NCI-H2196 treated with DMSO at 0.1 percent for 48 hours (cell line): ENCODE data around the gene POLE.

Source experiments
- DNase-seq: peaks from one replicate; lab custom pipeline; 2025; ENCODE audit not compliant: unreplicated experiment; lab: John Stamatoyannopoulos, UW

Gene POLE

DNA sequence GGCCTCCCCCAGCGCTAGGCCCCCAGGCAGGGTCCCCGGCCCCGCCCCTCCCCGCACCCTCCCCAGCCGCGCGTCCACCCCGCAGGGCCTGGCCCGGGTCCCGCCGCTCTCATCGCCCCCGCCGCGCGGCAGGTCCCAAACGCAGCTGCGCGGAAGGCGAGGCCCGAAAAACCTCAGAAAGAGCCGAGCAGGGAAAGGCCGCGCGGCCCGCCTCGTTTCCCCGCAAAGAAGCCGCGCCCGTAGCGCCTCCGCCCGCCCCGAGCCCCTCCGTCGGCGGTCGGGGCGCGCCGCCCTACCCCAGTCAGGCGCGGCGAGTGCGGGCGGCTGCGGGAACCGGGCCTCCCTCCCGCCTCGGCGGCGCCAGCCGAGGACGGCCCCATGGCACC, 324 bp downstream of the POLE start:
- DNase-seq = no peak

DNA sequence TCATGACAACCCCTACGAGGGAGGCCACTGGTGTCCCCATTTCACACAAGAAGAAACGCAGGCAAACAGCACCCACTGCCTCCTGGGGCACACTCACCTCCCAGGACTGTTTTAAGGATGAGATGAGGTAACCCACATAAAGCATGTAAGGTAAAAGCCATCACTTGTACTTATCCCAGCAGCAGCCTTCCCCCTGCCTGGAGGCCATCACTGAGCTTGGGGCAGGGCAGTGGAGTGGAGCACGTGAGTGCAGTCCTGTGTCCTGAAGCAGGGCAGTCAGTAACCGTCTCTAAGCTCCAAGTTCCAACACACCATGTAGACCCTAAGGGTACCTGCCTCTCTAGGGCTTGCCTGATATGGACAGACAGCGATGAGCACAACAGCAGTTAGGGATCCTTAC, 1.7 kb downstream of the POLE start:
- no peak for DNase-seq

DNA sequence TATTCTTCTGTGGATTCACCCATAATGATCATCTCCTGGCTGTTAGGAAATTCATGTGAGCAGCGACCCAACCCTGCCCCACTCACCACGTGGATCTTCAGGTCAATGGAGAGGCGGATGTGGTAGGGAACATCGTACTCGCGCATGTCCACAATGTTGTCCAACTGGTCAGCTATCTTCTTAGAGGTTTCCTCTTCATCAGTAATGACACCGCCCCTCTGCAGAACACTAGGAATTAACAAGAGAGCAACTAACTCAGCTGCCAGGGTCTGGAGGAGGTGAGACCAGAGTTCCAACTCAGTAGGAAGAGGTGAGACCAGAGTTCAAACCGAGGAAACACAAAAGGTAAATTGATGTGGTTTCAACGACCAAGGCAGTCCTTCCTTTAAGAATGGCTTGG, 9.7 kb downstream of the POLE start:
- DNase-seq = no peak

DNA sequence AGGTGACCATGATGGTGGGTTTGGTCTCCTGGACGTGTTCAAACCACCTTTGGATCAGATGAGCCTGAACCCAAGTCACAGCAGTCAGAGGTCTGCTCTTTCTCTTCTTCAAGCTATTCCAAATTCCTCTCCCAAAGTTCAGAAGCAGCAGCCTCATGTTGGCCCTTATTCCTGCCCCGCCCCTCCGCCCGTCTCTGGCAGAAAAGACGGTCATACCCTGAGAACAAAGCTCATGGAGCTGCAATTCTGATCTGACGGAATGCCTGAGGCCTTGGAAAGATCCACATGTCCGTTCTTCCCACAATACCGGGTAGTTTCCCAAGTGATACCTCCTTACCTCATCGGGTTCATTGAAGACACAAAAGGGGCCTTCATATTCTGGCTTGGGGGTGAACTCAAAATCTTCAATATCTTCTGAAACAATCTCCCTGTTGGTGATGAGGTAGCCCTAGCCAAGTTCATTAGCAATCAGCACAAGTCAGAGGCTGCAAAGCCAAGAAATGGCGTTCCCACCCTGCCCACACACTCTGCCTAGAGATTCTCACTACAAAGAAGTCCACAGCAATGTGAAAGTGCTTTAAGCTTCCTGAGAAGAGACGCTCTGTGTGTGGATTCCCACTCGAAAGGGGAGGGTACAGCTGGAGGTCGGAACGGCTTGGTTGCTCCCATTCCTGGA, 11.2 kb downstream of the POLE start:
- no peak for DNase-seq

DNA sequence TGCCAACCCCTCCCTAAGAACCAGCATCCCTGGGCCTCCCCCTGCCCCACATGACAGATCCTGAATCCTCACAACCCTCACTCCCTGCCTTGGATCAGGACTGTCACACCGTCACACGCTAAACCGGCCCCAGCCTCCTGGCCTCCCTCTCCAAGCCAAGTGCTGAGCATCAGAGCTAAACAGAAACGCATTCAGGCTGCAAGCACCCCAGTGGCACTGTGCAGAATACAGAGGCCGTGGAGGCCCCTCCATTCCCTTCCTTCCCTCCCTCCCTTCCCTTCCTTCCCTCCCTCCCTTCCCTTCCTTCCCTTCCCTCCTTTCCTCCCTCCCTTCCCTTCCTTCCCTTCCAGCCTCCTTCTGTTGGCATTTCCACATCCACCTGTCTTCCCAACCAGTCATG, 12.6 kb downstream of the POLE start:
- no peak for DNase-seq

DNA sequence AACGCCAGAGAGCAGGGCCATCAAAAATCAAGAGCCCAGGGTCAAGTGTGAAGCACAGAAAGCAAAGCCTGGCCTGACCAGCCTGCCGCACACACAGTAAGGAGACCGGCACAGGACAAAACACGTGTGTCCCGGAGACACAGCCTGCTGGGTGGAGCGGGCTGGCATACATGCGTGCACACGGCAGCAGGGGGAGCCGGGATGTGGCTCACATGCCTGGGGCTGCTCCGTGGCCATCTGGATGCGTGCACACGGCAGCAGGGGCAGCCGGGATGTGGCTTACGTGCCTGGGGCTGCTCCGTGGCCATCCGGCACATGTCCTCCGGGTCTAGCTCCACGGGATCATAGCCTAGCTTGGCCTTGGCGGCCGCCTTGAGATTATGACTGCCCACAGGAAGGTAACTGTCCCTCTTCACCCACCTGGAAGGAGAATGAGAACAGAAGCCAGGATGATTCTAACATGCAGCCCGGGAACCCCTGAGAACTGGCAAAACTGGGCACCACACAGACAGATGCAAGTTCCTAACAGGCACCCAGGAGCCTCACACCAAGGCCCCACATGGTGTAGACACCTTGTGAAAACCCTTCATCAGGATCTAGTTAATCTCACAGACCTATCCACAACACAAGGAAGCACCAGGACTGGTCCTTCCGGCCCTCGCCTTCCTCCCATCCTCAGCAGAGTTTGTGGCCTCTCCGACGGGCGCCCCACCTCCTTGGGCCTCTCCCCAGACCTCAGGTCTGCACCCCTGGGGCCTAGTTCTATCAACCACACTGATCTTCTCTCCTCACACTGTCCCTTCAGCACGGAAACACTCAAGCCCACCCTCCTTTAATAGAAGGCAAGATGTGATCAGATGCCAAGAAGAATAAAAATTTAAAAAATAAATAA, 13.6 kb downstream of the POLE start:
- no peak for DNase-seq

DNA sequence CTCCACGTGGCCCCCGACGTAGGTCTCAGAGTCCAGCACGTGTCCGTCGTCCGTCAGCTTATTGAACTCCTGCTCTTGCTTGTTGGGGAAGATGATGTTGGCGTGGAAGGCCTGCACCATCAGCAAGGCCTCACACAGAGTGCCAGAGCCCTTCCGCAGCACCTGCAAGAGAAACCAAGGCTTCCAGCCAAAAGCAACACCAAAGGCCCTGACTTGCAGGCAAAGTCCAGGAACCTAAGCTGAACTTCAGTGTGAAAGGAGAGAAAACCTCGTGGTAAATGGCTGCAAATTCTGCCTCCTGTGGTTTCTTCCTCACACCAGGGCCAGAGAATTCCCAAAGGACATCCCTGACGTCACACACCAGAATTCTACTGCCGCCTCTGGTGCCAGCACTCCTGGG, 14.5 kb downstream of the POLE start:
- no peak for DNase-seq

DNA sequence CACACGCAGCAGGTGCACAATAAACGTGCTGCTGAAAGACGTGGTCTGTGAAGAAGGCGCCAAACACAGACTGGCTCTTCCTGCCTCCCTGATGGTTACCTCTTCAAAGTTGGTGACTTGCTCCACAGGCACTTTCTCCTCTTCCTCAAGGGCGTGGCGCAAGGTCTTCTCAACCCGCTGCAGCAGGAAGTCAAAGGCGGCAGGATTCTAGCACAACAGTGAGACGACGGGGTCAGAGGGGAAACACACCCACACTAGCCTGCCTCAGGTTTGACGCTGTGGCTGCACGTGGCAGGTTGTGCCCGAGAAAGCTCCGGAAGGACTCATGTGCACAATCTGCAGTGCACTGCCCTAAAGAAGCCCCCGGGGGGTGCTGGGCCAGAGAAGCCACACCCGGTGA, 15.0 kb downstream of the POLE start:
- no peak for DNase-seq

DNA sequence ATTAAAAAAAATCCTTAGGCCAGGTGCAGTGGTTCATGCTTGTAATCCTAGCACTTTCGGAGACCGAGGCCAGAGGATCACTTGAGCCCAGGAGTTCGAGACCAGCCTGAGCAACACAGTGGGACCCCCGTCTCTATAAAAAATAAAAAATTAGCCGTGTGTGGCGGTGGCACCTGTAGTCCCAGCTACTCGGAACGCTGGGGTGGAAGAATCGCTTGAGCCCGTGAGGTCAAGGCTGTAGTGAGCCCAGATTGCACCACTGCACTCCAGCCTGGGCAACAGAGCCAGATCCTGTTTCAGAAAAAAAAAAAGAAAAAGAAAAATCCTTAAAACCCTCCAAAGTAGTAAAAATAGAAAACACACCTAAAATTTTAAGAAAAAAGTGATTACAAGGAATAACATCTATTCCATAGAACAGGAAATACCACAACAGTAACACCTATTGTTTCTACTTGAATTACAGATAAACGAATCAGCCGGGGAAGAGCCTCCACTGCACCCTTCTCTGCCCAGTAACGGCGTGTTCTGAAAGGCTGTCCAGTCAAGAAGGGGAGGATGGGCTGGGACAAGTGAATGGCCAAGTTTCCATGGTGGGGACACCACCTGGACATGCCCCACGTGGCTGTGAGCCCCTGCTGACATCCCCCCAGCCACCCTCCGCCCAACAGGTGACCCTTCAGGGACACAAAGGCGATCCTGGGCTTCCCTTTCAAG, 17.8 kb downstream of the POLE start:
- no peak for DNase-seq

DNA sequence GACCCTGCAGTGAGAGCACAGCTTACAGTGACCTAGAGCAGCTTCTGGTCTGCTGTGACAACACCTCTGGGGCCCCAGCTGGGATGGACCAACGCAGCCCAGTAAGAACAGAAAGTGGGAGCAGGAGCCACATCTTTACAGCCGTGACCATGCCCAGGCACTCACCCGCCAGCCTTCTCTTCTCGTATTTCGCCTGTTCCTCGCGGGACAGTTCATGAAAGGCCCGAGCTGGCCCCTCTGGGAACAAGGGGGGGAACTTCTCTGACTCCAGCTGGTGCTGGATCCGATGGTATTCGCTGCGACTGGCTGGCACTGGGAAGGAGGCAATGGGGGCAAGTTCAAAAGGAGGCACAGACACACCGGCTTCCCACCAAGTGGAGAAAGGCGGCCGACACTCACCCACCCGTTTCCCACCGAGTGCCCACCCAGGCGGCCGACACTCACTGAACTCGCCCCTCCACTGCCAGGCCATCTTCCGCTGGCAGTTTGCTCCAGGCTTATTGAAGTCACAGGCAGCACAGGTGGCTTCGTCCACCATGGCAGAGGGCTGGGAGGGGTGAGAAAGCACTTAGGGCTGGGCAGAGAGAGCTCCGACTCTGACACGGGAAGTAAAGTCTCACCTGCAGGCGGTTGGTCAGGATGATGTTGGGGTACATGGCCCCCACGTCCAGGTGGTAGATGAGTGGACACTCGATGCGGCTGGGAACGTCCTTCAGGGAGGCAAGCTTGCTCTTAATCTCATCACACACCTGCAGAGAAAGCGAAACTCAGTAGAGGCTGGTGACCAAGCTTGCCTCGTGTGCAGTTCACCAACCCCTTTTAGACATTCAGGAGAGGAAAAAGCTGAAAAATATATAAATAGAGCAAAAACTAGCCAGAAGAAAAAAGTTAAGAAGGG, 18.7 kb downstream of the POLE start:
- no peak for DNase-seq

DNA sequence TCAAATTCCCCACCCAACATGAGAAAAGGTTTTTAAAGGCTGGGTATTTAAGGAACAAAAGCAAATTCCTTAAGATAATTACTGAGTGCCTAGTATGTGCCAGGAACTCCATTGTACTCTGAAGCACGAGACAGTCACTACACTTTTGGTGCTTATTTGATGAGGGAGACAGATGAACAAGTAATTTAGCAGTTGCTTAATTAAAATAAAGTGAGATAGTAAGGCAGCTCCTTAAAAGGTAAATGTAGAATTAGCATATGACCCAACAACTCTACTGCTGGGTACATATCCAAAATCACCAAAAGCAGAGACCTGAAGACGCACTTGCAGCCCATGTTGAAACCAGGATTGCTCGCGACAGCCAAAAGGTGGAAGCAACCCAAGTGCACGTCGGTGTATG, 21.3 kb downstream of the POLE start:
- no peak for DNase-seq

DNA sequence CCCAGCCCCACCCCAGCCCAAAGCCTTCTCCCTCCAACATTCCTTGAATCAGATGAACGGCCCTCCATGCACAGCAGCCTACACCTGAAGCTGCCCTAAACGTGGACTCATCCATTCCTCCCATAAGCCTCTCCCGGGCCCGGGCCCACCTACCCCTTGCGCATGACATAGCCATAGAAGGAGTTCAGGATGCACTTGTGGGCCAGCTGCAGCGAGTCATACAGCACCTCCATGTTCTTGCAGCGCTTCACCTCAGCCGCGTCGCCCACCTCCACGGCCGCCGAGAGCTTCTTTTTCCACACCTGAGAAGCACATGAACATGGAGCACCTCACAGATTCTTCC, 22.0 kb downstream of the POLE start:
- DNase-seq = no peak

DNA sequence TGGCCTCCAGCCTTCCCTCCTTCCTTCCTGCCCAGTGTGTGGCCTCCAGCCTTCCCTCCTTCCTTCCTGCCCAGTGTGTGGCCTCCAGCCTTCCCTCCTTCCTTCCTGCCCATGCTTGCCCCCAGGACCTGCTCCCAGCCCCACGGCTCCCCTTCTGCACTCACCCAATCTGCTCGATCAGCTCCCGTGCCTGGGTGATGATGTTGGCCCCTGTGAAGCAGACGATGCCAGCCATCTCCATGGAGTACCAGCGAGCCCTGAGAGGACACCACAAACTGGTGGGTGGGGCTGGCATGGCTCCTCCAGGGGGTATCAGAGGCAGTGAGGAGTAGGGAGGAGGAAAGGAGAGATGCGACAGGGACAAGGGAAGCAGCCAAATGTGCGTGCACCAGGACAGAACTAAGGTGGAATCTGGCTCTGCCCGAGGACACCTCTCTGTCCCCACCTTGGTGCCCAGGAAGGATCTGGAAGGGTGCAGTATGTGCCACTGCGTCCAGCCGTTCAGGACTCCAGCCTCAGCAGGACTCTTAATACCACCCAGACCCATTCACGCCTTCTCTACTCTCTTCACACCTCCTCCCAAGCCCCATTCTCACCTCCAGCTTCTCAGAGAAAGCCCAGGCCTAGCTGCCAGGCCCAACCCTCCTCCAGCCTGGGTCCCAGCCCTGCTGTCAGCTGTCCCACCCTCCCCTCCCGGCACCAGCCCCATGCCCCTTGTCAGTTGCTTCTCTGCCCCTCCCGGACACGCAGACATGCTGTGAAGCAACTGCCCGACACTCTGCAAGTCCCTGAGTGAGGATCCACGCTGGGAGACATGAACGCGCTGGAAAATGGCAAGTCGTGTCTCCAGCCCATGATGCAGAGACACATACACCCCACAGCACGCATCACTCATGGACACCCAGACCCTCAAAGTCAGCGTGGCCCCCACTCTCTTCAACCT, 22.7 kb downstream of the POLE start:
- DNase-seq = no peak

DNA sequence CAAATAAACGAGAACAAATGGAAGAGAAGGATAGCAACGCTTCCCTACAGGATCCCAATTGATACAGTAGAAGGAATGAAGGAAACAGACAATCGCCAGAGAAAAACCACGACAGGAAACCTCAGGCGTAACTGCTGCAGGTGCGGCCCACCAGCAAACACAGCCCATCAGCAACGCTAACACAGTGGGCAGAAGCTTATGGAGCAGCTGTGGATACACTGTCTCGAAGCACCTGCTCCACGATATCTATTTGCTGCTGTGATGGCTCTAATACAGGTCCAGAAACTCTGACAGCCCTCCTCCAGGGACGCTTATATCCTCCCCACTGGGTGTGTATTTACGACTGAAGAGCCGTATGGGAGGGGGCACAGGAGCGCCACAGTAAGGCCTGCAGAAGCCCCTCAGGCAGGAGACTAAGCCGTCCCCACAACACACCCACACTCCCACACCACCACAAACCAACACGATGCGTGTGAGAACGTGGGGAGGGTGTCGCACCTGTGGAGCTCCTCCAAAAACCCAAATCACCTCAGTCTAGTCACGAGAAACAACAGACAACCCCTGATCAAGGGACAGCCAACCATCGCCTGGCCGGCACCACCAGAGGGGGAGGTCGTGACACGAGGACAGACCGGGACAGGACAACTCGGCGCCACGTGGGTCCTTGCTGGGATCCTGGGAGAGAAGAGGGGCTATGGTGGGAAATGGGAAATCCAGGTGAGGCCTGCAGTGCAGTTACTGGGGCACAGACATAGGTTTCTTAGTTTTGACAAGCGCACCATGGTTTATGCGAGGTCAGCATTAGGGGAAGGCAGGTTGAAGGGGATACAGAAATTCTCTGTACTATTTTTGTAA, 24.0 kb downstream of the POLE start:
- DNase-seq = no peak

DNA sequence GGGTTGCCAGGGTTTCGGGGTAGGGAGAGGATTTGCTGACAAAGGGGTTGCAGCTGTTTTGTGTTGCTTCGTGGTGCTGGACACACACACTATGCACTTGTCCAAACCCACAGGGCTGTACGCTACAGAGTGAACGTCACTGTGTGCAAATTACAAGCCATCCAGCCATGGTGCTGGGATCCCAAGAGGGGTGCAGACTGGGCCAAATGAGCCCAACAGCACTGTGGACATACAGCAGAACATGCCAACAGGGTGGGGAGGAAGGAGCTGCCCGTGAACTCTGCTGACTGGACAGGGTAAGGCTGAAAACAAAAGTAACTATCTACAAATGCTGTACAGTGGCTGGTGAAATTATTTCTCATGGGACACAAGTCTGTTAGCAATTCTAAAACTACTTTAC, 25.2 kb downstream of the POLE start:
- no peak for DNase-seq

DNA sequence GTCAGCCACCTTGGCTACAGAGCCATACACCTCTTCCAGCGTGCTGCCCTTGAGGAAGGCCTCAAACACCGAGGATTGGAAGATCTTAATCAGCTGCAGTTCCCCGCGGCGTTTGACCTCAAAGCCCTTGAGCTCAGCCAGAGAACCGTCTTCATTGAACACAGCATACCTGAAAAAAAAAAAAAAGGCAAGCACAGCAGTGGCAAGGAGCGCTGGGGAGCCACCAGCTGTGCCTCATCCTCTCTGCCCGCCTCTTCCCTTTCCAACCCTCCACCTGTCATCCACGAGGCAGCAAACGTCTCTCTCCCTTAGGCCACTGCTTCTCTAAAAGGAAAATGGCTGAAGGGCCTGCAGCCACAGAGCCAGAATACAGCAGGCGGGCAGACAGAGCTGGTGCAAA, 26.1 kb downstream of the POLE start:
- DNase-seq = no peak

DNA sequence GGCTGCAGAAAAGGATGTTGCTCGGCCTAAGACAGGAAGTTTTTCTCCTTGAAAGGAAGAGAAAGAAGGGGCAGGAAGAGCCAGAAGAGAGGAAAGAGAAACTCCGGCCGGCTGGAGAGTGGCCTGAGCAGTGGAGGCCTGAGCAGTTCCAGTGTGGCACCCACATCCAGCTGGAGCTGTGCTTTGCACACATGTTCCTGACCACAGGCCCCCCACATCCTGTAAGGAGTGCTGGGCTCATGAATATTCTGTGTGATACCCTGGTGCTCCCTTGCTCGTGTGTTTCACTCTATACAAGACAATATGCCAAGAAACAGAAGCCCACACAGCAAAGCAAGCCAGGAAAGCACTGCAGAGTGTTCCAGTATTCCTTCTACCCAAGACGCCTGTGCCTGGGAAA, 27.1 kb downstream of the POLE start:
- DNase-seq = no peak

DNA sequence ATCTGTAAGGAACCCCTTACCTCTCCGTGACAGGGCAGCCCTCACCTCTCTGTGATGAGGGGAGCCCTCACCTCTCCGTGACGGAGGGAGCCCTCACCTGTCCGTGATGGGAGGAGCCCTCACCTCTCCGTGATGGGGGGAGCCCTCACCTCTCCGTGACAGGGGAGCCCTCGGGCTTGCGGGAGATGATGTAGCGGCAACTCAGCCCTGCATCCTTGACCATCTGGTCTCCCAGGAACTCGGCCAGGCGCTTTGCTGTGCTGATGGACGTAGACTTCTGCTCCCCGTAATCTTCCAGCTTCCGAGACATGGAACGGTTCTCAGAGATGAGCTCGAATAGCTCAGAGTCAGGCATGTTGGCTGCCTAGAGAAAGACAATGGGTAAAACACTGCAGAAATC, 28.0 kb downstream of the POLE start:
- DNase-seq = no peak
